ENCODE results near the gene CBX3.
"Not testable (repeated sequence)": the region's sequence is repeated elsewhere in the genome, so short reads cannot be mapped to it uniquely, and the experiment has no call there.

The CBX3 gene

GRCh38 chr7:26201247-26202018, at the start of gene CBX3:
Gene CBX3, plus strand, starts transcription at chr7:26201745. Its CDS starts 1,254 bp downstream, at chr7:26202999.
- no peak for FAIRE-seq

- FAIRE-seq, result no peak
Observed at GRCh38 chr7:26151953-26152781, 49.4 kb upstream of the CBX3 start, which contains the start of gene NFE2L3. Gene NFE2L3, plus strand, starts transcription at chr7:26152198. Its CDS starts 301 bp downstream, at chr7:26152499.

GRCh38 chr7:26152782-26153240, 48.7 kb upstream of the CBX3 start:
- not testable (repeated sequence) for FAIRE-seq

GRCh38 chr7:26153241-26153822, 48.2 kb upstream of the CBX3 start:
- no peak for FAIRE-seq

- no peak for FAIRE-seq
Observed at GRCh38 chr7:26153823-26154783, 47.4 kb upstream of the CBX3 start.

GRCh38 chr7:26155531-26156375, 45.8 kb upstream of the CBX3 start:
- no peak for FAIRE-seq

- FAIRE-seq, result no peak
Observed at GRCh38 chr7:26156451-26157420, 44.8 kb upstream of the CBX3 start.

GRCh38 chr7:26157520-26158105, 43.9 kb upstream of the CBX3 start:
- FAIRE-seq, result no peak

- no peak for FAIRE-seq
Observed at GRCh38 chr7:26159243-26159642, 42.3 kb upstream of the CBX3 start.

- FAIRE-seq, result no peak
Observed at GRCh38 chr7:26160896-26161295, 40.6 kb upstream of the CBX3 start.

- FAIRE-seq, result no peak
Observed at GRCh38 chr7:26162431-26162830, 39.1 kb upstream of the CBX3 start.

- FAIRE-seq, result not testable (repeated sequence)
Observed at GRCh38 chr7:26163804-26164203, 37.7 kb upstream of the CBX3 start.

- no peak for FAIRE-seq
Observed at GRCh38 chr7:26165950-26166683, 35.4 kb upstream of the CBX3 start.

- FAIRE-seq, result no peak
Observed at GRCh38 chr7:26166684-26167266, 34.8 kb upstream of the CBX3 start.

GRCh38 chr7:26167303-26167934, 34.1 kb upstream of the CBX3 start:
- no peak for FAIRE-seq

- FAIRE-seq, result no peak
Observed at GRCh38 chr7:26168458-26169023, 33.0 kb upstream of the CBX3 start.

GRCh38 chr7:26169271-26169670, 32.3 kb upstream of the CBX3 start:
- FAIRE-seq, result no peak

- FAIRE-seq, result no peak
Observed at GRCh38 chr7:26170663-26171062, 30.9 kb upstream of the CBX3 start.

Measured in TTC549 (cell line).